ENCODE data around the gene AIDA.

AIDA gene

DNA sequence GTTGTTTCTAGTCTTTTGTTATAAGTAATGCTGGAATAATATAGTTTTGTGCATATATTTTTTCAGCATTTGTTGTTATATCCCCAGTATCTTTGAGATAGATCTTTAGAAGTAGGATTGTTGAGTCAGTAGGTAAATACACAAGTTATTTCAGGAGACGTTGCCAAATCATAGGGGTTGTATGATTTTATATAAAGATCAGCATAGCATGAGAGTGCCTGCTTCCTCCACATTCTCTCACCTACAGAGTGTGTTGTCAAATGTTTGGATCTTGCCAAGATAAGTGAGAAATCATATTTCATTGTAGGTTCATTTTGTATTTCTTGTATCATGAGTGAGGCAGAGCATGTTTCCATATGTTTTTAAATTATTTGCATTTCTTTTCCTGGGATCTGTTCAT is 69.8 kb downstream of the AIDA start:
- no peaks in the 10 kb centered on the region for H3K9me3 ChIP-seq (ENCODE audit: severe bottlenecking)
- no peaks in the 10 kb centered on the region for H3K36me3 ChIP-seq
- TF ChIP-seq, protein P1, sequence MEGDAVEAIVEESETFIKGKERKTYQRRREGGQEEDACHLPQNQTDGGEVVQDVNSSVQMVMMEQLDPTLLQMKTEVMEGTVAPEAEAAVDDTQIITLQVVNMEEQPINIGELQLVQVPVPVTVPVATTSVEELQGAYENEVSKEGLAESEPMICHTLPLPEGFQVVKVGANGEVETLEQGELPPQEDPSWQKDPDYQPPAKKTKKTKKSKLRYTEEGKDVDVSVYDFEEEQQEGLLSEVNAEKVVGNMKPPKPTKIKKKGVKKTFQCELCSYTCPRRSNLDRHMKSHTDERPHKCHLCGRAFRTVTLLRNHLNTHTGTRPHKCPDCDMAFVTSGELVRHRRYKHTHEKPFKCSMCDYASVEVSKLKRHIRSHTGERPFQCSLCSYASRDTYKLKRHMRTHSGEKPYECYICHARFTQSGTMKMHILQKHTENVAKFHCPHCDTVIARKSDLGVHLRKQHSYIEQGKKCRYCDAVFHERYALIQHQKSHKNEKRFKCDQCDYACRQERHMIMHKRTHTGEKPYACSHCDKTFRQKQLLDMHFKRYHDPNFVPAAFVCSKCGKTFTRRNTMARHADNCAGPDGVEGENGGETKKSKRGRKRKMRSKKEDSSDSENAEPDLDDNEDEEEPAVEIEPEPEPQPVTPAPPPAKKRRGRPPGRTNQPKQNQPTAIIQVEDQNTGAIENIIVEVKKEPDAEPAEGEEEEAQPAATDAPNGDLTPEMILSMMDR (IDR thresholded peaks at IDR 0.05; ENCODE audit: low read depth, low read length): no peak
- DNase-seq: no peak
- no peaks in the 10 kb centered on the region for H3K27me3 ChIP-seq (ENCODE audit: insufficient read depth, low read depth, severe bottlenecking)
- H3K27ac ChIP-seq: no peak overlapping the region
- H3K4me3 ChIP-seq (ENCODE audit: low read depth, low read length): no peak overlapping the region

DNA sequence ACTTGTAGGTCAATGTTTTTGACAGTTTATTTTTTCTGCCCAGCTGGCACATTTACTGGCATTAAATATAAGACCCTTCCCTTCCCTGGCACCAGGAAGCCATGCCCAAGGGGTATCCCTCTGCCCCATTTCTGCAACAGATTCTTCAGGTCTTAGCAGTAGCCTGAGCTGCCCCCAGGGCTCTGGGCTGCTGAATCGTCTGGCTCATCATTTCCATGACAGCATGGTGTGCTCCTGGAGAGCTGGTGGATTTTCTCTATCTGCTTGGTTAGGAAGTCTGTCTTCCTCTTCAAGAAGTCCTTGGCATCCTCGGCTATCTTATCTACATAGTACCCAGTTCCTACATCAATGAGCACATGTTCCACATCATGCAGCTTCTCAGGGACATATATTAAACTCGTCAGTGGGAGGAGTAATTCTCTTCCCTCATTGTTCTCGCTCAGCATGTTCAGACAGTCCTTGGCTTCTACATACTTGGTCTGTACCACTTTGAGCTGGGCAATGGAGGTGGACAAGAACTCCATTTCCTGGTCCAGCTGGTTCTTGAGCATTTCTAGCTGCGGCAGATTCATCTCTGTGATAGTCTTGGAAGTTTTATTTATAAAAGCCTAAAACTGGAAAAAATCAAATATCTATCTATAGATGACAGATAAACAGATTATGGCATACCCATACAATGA is 70.9 kb downstream of the AIDA start:
- DNase-seq: no peak
- TF ChIP-seq, protein P1 (IDR thresholded peaks at IDR 0.05; ENCODE audit: low read depth, low read length): no peak
- no peak overlapping the region for H3K27ac ChIP-seq
- H3K27me3 ChIP-seq (ENCODE audit: insufficient read depth, low read depth, severe bottlenecking): no peaks in the 10 kb centered on the region
- H3K4me3 ChIP-seq (ENCODE audit: low read depth, low read length): no peak overlapping the region
- no peaks in the 10 kb centered on the region for H3K9me3 ChIP-seq (ENCODE audit: severe bottlenecking)
- H3K36me3 ChIP-seq: no peaks in the 10 kb centered on the region

DNA sequence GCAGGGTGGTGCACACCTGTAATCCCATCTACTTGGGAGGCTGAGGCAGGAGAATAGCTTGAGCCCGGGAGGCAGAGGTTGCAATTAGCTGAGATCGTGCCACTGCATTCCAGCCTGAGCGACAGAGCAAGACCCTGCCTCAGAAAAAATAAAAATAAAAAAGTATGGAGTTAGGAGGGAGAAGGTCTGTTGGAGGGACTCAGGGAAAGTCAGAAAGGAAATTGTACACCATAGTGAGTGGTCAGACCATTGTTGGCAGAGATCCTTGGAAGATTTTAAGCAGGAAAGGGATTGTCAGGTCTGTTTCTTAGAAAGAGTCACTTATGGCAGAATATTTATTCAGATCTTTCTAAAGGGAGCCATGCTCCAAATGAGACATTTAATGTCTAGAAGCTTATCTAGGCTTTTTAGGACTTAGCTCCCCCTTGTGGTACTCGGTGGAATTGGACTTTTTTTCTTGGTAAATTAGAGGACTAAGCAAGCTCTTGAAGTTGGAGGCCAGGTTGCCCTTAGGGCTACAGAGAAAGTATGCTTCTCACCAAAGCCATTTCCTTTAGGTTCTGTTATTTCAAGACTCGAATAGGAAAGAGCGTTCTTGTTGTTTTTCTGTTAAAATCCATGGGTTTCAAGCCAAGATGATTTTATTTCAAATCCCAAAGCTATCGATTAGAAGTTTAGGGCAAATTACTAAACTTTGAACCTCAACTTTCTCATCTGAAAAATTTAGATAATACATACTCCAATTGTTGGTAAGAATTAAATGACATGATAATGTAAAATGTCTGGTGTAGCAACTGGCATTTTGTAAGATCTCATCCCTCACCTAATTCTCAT is 77.9 kb downstream of the AIDA start:
- H3K27me3 ChIP-seq (ENCODE audit: insufficient read depth, low read depth, severe bottlenecking): no peaks in the 10 kb centered on the region
- H3K4me3 ChIP-seq (ENCODE audit: low read depth, low read length): no peak overlapping the region
- no peaks in the 10 kb centered on the region for H3K36me3 ChIP-seq
- TF ChIP-seq, protein P1 (IDR thresholded peaks at IDR 0.05; ENCODE audit: low read depth, low read length): peak; percentile 41; the same call in 1 of the 2 replicates
- no peaks in the 10 kb centered on the region for H3K9me3 ChIP-seq (ENCODE audit: severe bottlenecking)
- DNase-seq: peak; percentile 30
- no peak overlapping the region for H3K27ac ChIP-seq

DNA sequence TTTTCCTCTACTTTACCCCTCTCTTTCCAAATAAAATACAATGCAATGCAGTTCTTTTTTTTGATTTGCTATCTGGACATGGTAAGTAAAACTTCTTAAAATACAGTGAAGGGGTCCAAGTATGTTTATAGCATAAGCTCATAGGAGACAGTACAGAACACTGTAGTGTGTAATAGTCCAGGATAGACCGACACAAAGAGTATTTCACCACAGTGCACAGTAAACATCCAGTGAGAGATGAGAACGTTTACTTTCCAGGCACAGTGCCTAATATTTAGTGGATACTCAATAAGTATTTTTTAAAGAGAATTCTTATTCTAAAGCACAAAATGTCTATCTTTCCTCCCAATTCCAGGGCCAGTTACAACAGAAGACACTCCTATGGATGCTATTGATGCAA is 79.5 kb downstream of the AIDA start:
- DNase-seq: no peak
- no peaks in the 10 kb centered on the region for H3K9me3 ChIP-seq (ENCODE audit: severe bottlenecking)
- peaks cover 1% of the 10 kb centered on the region for H3K36me3 ChIP-seq
- TF ChIP-seq, protein P1 (IDR thresholded peaks at IDR 0.05; ENCODE audit: low read depth, low read length): no peak
- H3K27ac ChIP-seq: no peak overlapping the region
- no peaks in the 10 kb centered on the region for H3K27me3 ChIP-seq (ENCODE audit: insufficient read depth, low read depth, severe bottlenecking)
- no peak overlapping the region for H3K4me3 ChIP-seq (ENCODE audit: low read depth, low read length)

DNA sequence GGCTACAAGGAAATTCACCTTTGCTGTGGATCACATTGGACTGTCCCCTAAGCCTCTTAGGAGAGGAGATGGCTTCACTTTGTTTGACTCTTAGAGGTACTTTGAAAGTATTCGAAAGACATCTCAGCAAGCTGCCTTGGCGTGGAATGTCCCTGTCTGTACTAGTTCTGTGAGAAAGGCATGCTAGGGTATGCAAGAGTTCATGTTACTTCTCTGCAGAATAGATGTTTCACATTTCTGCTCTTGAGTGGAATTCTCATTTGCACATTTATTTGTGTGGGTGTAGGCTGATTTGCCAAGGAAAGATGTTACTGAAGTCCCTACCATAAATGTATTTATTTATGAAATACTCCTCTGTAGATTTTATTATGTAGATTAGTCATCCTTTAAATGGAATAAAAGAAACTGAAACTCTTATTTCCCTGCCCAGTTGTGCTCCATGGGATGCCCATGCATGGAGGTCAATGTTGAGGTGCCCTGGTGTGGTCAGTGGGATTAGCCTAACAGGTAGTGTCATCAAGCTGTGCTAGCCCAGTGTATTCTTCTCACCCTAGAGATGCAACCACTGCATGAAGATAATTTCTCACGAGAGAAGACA is 80.6 kb downstream of the AIDA start:
- Histone ChIP-seq H3K9me3 (ENCODE audit: severe bottlenecking) (no peaks in the 10 kb centered on the region), H3K4me3 (ENCODE audit: low read depth, low read length) (no peak overlapping the region), H3K36me3 (peaks cover 3% of the 10 kb centered on the region), H3K27ac (no peak overlapping the region), H3K27me3 (ENCODE audit: insufficient read depth, low read depth, severe bottlenecking) (no peaks in the 10 kb centered on the region)
- TF ChIP-seq, protein P1 (IDR thresholded peaks at IDR 0.05; ENCODE audit: low read depth, low read length): no peak
- DNase-seq: no peak
